GM12878 (cell line): ENCODE results near the gene HCN4. TPM values are rescaled to one million over a fixed set of nuclear protein-coding genes. Genes with fewer than 3 reads are reported as not detected.
A peak's percentile ranks its signal among the peaks of the same experiment; 100 is the strongest.

Source experiments
- ATAC-seq: fragments of 200-7000 bp; cut with Tn5 transposase; 3 replicates; pipeline ENCODE4 v1.9.1; 2020; ENCODE audit warnings: mild to moderate bottlenecking, moderate library complexity
- BruUV-seq: library from RNA; stranded (reverse); fragments of 400-500 nt; replicated peaks from 2 replicates; lab custom pipeline; 2021; lab: Mats Ljungman, UMichigan
- CTCF ChIA-PET: fragments of 300-600 bp; sonication (Branson Sonifier 250); formaldehyde crosslinking; extraction: SDS; loops from one replicate; lab custom pipeline; 2021; ENCODE audit warnings: inconsistent platforms; lab: Yijun Ruan, JAX
- POLR2A ChIA-PET: fragments of 350-600 bp; formaldehyde crosslinking; extraction: SDS; loops from one replicate; lab custom pipeline; 2021; ENCODE audit warnings: inconsistent platforms; lab: Charles Lee
- RAD21 ChIA-PET: fragments of 300-600 bp; sonication (Branson Sonifier 250); formaldehyde crosslinking; loops from one replicate; lab custom pipeline; 2023; ENCODE audit warnings: antibody characterized with exemption; ENCODE audit not compliant: unreplicated experiment; lab: Charles Lee
- SMC1A ChIA-PET: fragments of 300-600 bp; sonication (Branson Sonifier 250); formaldehyde crosslinking; loops from one replicate; lab custom pipeline; 2023; ENCODE audit not compliant: unreplicated experiment, uncharacterized antibody; lab: Charles Lee
- DNase-seq: peaks from one replicate; pipeline ENCODE4 v3.0.0-alpha.2; 2011; ENCODE audit warnings: low read depth, low spot score
- FAIRE-seq: peaks from 3 replicates; lab custom pipeline; 2011; peaks lifted over from hg19 to GRCh38; lab: Jason Lieb, UNC
- H2AFZ ChIP-seq: 2 replicates; pipeline ENCODE4 v1.6.0; 2011; ENCODE audit warnings: low read depth, low read length, control low read depth; ENCODE audit not compliant: control insufficient read depth
- H3K27ac ChIP-seq: 2 replicates; pipeline ENCODE4 v1.5.1; 2011; ENCODE audit warnings: control low read depth; ENCODE audit not compliant: control insufficient read depth, insufficient read depth
- H3K27me3 ChIP-seq, 2 experiments: replicated peaks in 1 of 2; 2 replicates each; pipeline versions ENCODE4 v1.6.0 to v1.6.1; 2011; ENCODE audit warnings: low read length in 1 of 2; ENCODE audit not compliant: control insufficient read depth in 2 of 2, insufficient read depth in 2 of 2
- H3K36me3 ChIP-seq, 2 experiments: 2 replicates each; pipeline ENCODE4 v1.5.1; 2011; ENCODE audit warnings: low read length in 1 of 2; ENCODE audit not compliant: control insufficient read depth in 2 of 2, insufficient read depth in 2 of 2
- H3K4me1 ChIP-seq: 2 replicates; pipeline ENCODE4 v1.6.1; 2011; ENCODE audit warnings: mild to moderate bottlenecking, low read length, moderate library complexity, mixed read lengths; ENCODE audit not compliant: control insufficient read depth, insufficient read depth
- H3K4me2 ChIP-seq: 2 replicates; pipeline ENCODE4 v1.6.0; 2011; ENCODE audit warnings: control low read depth; ENCODE audit not compliant: control insufficient read depth, insufficient read depth
- H3K4me3 ChIP-seq: fragments of 200-600 bp; sonication (generic); 2 replicates; pipeline ENCODE4 v1.5.1; 2016
- H3K79me2 ChIP-seq: 2 replicates; pipeline ENCODE4 v1.6.0; 2011; ENCODE audit warnings: low read length; ENCODE audit not compliant: control insufficient read depth, insufficient read depth
- H3K9ac ChIP-seq: 2 replicates; pipeline ENCODE4 v1.8.0; 2011; ENCODE audit warnings: low read length, control low read depth, mixed read lengths; ENCODE audit not compliant: control insufficient read depth, insufficient read depth
- H3K9me3 ChIP-seq: replicated peaks from 3 replicates; pipeline ENCODE4 v1.5.1; 2011; ENCODE audit warnings: mild to moderate bottlenecking, low read length; ENCODE audit not compliant: control insufficient read depth, insufficient read depth
- H4K20me1 ChIP-seq: 2 replicates; pipeline ENCODE4 v1.6.0; 2011; ENCODE audit not compliant: control insufficient read depth, insufficient read depth
- ASH2L ChIP-seq: fragments of 300-600, 200-600 bp; sonication (generic); IDR thresholded peaks from 2 replicates; pipeline ENCODE4 v1.6.1; 2017; ENCODE audit warnings: low read depth, mild to moderate bottlenecking, borderline replicate concordance
- CHD4 ChIP-seq: fragments of 200-600 bp; sonication (generic); IDR thresholded peaks from 2 replicates; pipeline ENCODE4 v1.6.1; 2016; ENCODE audit warnings: mild to moderate bottlenecking
- KLF5 ChIP-seq: fragments of 450-650 bp; IDR thresholded peaks from 2 replicates; pipeline ENCODE4 v1.6.1; 2014; ENCODE audit warnings: mild to moderate bottlenecking; ENCODE audit not compliant: partially characterized antibody
- LARP7 ChIP-seq: fragments of 450-650 bp; IDR thresholded peaks from 2 replicates; pipeline ENCODE4 v1.6.1; 2017; ENCODE audit warnings: mild to moderate bottlenecking
- NFYB ChIP-seq: IDR thresholded peaks from 2 replicates; pipeline ENCODE4 v1.6.1; 2011; ENCODE audit warnings: low read depth, mild to moderate bottlenecking, low read length, improper control_type of control experiment, moderate library complexity; ENCODE audit not compliant: insufficient read depth
- RAD21 ChIP-seq: IDR thresholded peaks from 2 replicates; pipeline ENCODE4 v1.6.1; 2011; ENCODE audit warnings: mild to moderate bottlenecking, low read depth, low read length, moderate library complexity; ENCODE audit not compliant: insufficient read depth
- RFX5 ChIP-seq: IDR thresholded peaks from 2 replicates; pipeline ENCODE4 v1.6.1; 2011; ENCODE audit warnings: low read depth, low read length, improper control_type of control experiment
- SMAD1 ChIP-seq: fragments of 450-650 bp; IDR thresholded peaks from 2 replicates; pipeline ENCODE4 v1.6.1; 2018; ENCODE audit warnings: mild to moderate bottlenecking, low read depth; ENCODE audit not compliant: partially characterized antibody
- STAT1 ChIP-seq: fragments of 450-650 bp; conservative IDR thresholded peaks from 2 replicates; pipeline ENCODE4 v1.6.1; 2014; ENCODE audit warnings: antibody characterized with exemption, mild to moderate bottlenecking
- TCF12 ChIP-seq: IDR thresholded peaks from 2 replicates; pipeline ENCODE4 v1.6.1; 2011; ENCODE audit warnings: low read depth, mild to moderate bottlenecking, low read length
- TCF7 ChIP-seq: IDR thresholded peaks from 2 replicates; pipeline ENCODE4 v1.6.1; 2014; ENCODE audit warnings: antibody characterized with exemption, borderline replicate concordance
- YY1 ChIP-seq: IDR thresholded peaks from 2 replicates; pipeline ENCODE4 v1.6.1; 2011; ENCODE audit warnings: low read depth, mild to moderate bottlenecking, low read length
- ZSCAN29 ChIP-seq: fragments of 450-650 bp; IDR thresholded peaks from 2 replicates; pipeline ENCODE4 v1.6.1; 2017; ENCODE audit warnings: mild to moderate bottlenecking, moderate library complexity
- WGBS: methylation state at CpG from one replicate; pipeline ENCODE4 v1.1.6; 2016; ENCODE audit warnings: low lambda C conversion rate; ENCODE audit not compliant: insufficient replicate concordance, insufficient coverage; ENCODE audit errors: missing lambda C conversion rate; 5-methylcytosine and 5-hydroxymethylcytosine counted together
- in situ Hi-C: fragments of 300-500 bp; cut with MboI; formaldehyde crosslinking; loops from 9 replicates; pipeline ENCODE4 v1.14.3; 2018; ENCODE audit warnings: mixed read lengths
- intact Hi-C: fragments of 100-400 bp; cut with micrococcal nuclease; formaldehyde crosslinking; loops from one replicate; pipeline ENCODE4 v1.14.2; 2022; ENCODE audit not compliant: unreplicated experiment
- polyA plus RNA-seq, 11 experiments: library from polyadenylated mRNA; depleted of rRNA in 4 of 11; unstranded in 6 of 11; stranded (reverse) in 5 of 11; fragments of >200 nt; fragmentation: Nextera tagmentation in 4 of 11; fragmentation: Illumina TruSeq in 1 of 11; extraction: Ambion mirVana in 4 of 11; extraction: Trizol in 1 of 11; gene quantifications; 1 replicate in 1 of 11; 2 replicates in 10 of 11; pipeline versions ENCODE4 v1.2.1 to v1.2.3, GENCODE V29; 2011 to 2016; ENCODE audit warnings: inconsistent platforms in 2 of 11, missing spikeins in 2 of 11, low read depth in 1 of 11
- total RNA-seq, 4 experiments: library from RNA; depleted of rRNA in 3 of 4; stranded (reverse); fragments of >200 nt in 3 of 4; fragmentation: Illumina TruSeq in 1 of 4; extraction: Trizol in 1 of 4; gene quantifications; 2 replicates each; pipeline versions ENCODE4 v1.2.1 to v1.2.3, GENCODE V29; 2013 to 2021
- TF ChIP-seq, protein P1 (sequence below): fragments of 450-650 bp; conservative IDR thresholded peaks from 2 replicates; pipeline ENCODE4 v1.6.1; 2017; ENCODE audit warnings: mild to moderate bottlenecking, moderate library complexity
- TF ChIP-seq, protein P2 (sequence below): fragments of 450-650 bp; IDR thresholded peaks from 2 replicates; pipeline ENCODE4 v1.6.1; 2018; ENCODE audit warnings: borderline replicate concordance, mild to moderate bottlenecking; ENCODE audit not compliant: partially characterized antibody

HCN4 gene
- total and polyA plus RNA-seq, 10 of the 15 experiments (the other 5 are each of a cell fraction or from before 2014, with no cell fraction given) = 0.03 to 0.10 TPM; not detected in 8

DNA sequence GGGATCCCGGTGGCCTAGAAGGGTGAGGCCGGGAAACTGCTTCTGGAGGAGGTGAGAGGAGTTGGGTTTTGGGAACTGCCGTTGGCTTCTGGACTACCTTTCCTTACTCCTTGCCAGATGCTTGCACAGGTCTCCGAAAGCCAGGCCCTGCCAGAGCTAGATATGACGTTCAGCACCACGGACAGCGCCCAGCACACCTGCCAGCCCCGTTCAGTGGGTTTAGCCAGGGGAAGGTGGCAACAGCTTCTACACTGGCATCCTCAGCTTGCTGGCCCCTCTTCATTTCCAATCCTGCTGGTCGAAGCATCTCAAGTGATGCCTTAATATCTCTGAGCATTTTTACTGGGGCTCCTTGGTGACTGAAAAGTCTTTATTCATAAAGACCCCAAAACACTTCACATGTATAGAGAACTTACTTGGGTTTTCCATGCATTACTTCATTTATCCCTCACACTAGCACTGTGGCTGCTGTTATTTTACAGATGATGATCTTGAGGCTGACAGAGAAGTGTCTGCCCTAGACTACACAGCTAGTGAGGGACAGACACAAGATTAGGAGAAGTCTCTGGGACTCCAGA, 21.9 kb downstream of the HCN4 start (continued):
- TF ChIP-seq TCF12 = peak; percentile 84; the same call in 1 of the 2 replicates

DNA sequence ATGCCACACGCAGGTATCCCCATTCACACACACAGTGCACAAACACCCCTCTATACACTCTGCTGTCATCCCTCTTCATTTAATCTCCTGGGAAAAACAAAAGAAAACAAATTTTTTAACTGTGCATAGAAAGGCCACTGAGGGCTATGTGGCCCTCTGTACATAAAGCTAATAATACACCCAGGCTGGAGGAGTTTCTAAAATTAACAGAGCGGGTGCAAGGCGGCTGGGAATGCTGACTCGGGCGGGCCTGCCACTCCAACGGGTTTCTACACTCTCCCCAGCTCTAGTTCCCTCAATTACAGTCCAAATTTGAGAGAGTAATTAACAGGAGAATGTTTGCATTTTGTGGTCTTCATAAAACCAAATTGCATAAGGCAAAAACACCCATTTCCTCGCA, 23.1 kb downstream of the HCN4 start:
- no TSS peak for BruUV-seq
- TF ChIP-seq YY1 (no peak), STAT1 (no peak), CHD4 (no peak), NFYB (no peak), ASH2L (no peak), LARP7 (no peak), KLF5 (no peak), SMAD1 (no peak), ZSCAN29 (no peak), RFX5 (no peak), RAD21 (no peak), TCF7 (no peak)
- TF ChIP-seq, protein P1, sequence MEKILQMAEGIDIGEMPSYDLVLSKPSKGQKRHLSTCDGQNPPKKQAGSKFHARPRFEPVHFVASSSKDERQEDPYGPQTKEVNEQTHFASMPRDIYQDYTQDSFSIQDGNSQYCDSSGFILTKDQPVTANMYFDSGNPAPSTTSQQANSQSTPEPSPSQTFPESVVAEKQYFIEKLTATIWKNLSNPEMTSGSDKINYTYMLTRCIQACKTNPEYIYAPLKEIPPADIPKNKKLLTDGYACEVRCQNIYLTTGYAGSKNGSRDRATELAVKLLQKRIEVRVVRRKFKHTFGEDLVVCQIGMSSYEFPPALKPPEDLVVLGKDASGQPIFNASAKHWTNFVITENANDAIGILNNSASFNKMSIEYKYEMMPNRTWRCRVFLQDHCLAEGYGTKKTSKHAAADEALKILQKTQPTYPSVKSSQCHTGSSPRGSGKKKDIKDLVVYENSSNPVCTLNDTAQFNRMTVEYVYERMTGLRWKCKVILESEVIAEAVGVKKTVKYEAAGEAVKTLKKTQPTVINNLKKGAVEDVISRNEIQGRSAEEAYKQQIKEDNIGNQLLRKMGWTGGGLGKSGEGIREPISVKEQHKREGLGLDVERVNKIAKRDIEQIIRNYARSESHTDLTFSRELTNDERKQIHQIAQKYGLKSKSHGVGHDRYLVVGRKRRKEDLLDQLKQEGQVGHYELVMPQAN = no peak
- TF ChIP-seq, protein P2, sequence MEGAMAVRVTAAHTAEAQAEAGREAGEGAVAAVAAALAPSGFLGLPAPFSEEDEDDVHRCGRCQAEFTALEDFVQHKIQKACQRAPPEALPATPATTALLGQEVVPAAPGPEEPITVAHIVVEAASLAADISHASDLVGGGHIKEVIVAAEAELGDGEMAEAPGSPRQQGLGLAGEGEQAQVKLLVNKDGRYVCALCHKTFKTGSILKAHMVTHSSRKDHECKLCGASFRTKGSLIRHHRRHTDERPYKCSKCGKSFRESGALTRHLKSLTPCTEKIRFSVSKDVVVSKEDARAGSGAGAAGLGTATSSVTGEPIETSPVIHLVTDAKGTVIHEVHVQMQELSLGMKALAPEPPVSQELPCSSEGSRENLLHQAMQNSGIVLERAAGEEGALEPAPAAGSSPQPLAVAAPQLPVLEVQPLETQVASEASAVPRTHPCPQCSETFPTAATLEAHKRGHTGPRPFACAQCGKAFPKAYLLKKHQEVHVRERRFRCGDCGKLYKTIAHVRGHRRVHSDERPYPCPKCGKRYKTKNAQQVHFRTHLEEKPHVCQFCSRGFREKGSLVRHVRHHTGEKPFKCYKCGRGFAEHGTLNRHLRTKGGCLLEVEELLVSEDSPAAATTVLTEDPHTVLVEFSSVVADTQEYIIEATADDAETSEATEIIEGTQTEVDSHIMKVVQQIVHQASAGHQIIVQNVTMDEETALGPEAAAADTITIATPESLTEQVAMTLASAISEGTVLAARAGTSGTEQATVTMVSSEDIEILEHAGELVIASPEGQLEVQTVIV = no peak

More for the DNA sequence above, 23.1 kb downstream of the HCN4 start:
- ChIA-PET SMC1A (no interaction called here), CTCF (no interaction called here), POLR2A (no interaction called here), RAD21 (no interaction called here)
- in situ Hi-C loops = no loop called here
- H3K36me3 ChIP-seq = no peaks in the 10 kb centered on the region
- intact Hi-C loops = no loop called here
- no peak for DNase-seq
- no peaks in the 10 kb centered on the region for H3K79me2 ChIP-seq
- no peak for FAIRE-seq
- H3K4me2 ChIP-seq = no peak overlapping the region
- no peaks in the 10 kb centered on the region for H3K27me3 ChIP-seq
- WGBS = 16% methylated on average over 7 of the region's 7 CpGs
- no peaks in the 10 kb centered on the region for H3K4me1 ChIP-seq
- no peaks in the 10 kb centered on the region for H3K9me3 ChIP-seq
- H3K9ac ChIP-seq = no peak overlapping the region
- no peak overlapping the region for H3K27ac ChIP-seq
- ATAC-seq = no peak
- H4K20me1 ChIP-seq = no peaks in the 10 kb centered on the region; the same call in none of the 2 replicates
- H3K4me3 ChIP-seq = no peak overlapping the region
- no peak overlapping the region for H2AFZ ChIP-seq
